GM21786 (cell line): ENCODE measurements around the gene SNRNP25.
"Not testable (repeated sequence)": the region's sequence is repeated elsewhere in the genome, so short reads cannot be mapped to it uniquely, and the experiment has no call there.

ENCODE experiments used
- ATAC-seq: cut with Tn5 transposase; IDR thresholded peaks from one replicate; pipeline ENCODE4 v1.9.1; 2021; ENCODE audit not compliant: unreplicated experiment

The SNRNP25 gene

GRCh38 chr16:53346-54236 is at the start of gene SNRNP25, which contains the start of gene POLR3K:
Gene SNRNP25, plus strand, starts transcription at chr16:53828. Its CDS starts 189 bp downstream, at chr16:54017.
Gene POLR3K, minus strand, starts transcription at chr16:53608. Its CDS starts 22 bp downstream, at chr16:53586.
- ATAC-seq: peak; percentile 94

- no peak for ATAC-seq
These were observed 43.5 kb upstream of the SNRNP25 start for GRCh38 chr16:9903-10665.

GRCh38 chr16:10772-11171 is 42.9 kb upstream of the SNRNP25 start:
- not testable (repeated sequence) for ATAC-seq

- not testable (repeated sequence) for ATAC-seq
These were observed 36.4 kb upstream of the SNRNP25 start for GRCh38 chr16:17062-17765.

GRCh38 chr16:20886-21285 is 32.7 kb upstream of the SNRNP25 start:
- not testable (repeated sequence) for ATAC-seq

- ATAC-seq: not testable (repeated sequence)
These were observed 29.5 kb upstream of the SNRNP25 start for GRCh38 chr16:24151-24550.

- ATAC-seq: peak; percentile 53
These were observed 27.7 kb upstream of the SNRNP25 start for GRCh38 chr16:25926-26348.

GRCh38 chr16:30627-31026 is 23.0 kb upstream of the SNRNP25 start:
- not testable (repeated sequence) for ATAC-seq

GRCh38 chr16:33154-33876 is 20.3 kb upstream of the SNRNP25 start:
- not testable (repeated sequence) for ATAC-seq

GRCh38 chr16:33877-34647 is 19.6 kb upstream of the SNRNP25 start:
- ATAC-seq: no peak

- no peak for ATAC-seq
These were observed 19.0 kb upstream of the SNRNP25 start for GRCh38 chr16:34648-34987.

GRCh38 chr16:35011-35677 is 18.5 kb upstream of the SNRNP25 start:
- no peak for ATAC-seq

- no peak for ATAC-seq
These were observed 17.8 kb upstream of the SNRNP25 start for GRCh38 chr16:35678-36305.

GRCh38 chr16:36336-36984 is 17.2 kb upstream of the SNRNP25 start:
- ATAC-seq: no peak

- ATAC-seq: no peak
These were observed 16.1 kb upstream of the SNRNP25 start for GRCh38 chr16:37511-37910.

GRCh38 chr16:38206-38605 is 15.4 kb upstream of the SNRNP25 start:
- not testable (repeated sequence) for ATAC-seq

GRCh38 chr16:38941-39892 is 14.4 kb upstream of the SNRNP25 start:
- peak; percentile 65 for ATAC-seq
